IMR-90 (cell line): ENCODE data around the gene ARMS2. TPM values are rescaled to one million over a fixed set of nuclear protein-coding genes. Genes with fewer than 3 reads are reported as not detected.
A peak's percentile ranks its signal among the peaks of the same experiment; 100 is the strongest.

Experiments used
- ATAC-seq: fragments of 200-7000 bp; cut with Tn5 transposase; 2 replicates; pipeline ENCODE4 v1.9.1; 2020; ENCODE audit warnings: low read depth, mild to moderate bottlenecking, moderate library complexity
- BruUV-seq: library from RNA; stranded (reverse); fragments of 400-500 nt; replicated peaks from 2 replicates; lab custom pipeline; 2021; lab: Mats Ljungman, UMichigan
- CTCF ChIA-PET: fragments of 300-600 bp; formaldehyde crosslinking; extraction: SDS; loops from one replicate; lab custom pipeline; 2021; ENCODE audit warnings: antibody characterized with exemption; lab: Yijun Ruan, JAX
- POLR2A ChIA-PET: fragments of 300-600 bp; sonication (Branson Sonifier 250); formaldehyde crosslinking; loops from one replicate; lab custom pipeline; 2022; ENCODE audit warnings: antibody characterized with exemption; ENCODE audit not compliant: unreplicated experiment; lab: Charles Lee
- DNase-seq: peaks from one replicate; pipeline ENCODE4 v3.0.0; 2013
- H2AFZ ChIP-seq: replicated peaks from 2 replicates; pipeline ENCODE3; 2013; ENCODE audit warnings: low read length, mild to moderate bottlenecking; ENCODE audit not compliant: poor library complexity
- H2AK5ac ChIP-seq: 2 replicates; pipeline ENCODE4 v1.6.1; 2013; ENCODE audit warnings: low read depth, low read length, inconsistent platforms
- H2AK9ac ChIP-seq: replicated peaks from 2 replicates; pipeline ENCODE3; 2013; ENCODE audit warnings: mild to moderate bottlenecking, low read depth, low read length, moderate library complexity; ENCODE audit not compliant: poor library complexity
- H2BK120ac ChIP-seq: 2 replicates; pipeline ENCODE4 v1.6.1; 2013; ENCODE audit warnings: low read depth, low read length, inconsistent platforms
- H2BK15ac ChIP-seq: 3 replicates; pipeline ENCODE4 v1.6.1; 2013; ENCODE audit warnings: low read depth, low read length, inconsistent platforms
- H2BK20ac ChIP-seq: 2 replicates; pipeline ENCODE4 v1.6.1; 2013; ENCODE audit warnings: low read depth, mild to moderate bottlenecking, inconsistent platforms, low read length, moderate library complexity
- H2BK5ac ChIP-seq: 2 replicates; pipeline ENCODE4 v1.6.1; 2013; ENCODE audit warnings: mild to moderate bottlenecking, low read depth, low read length, inconsistent platforms; ENCODE audit not compliant: poor library complexity, severe bottlenecking
- H3K14ac ChIP-seq: replicated peaks from 2 replicates; pipeline ENCODE4 v1.6.1; 2013; ENCODE audit warnings: low read depth, low read length, inconsistent platforms
- H3K18ac ChIP-seq: 2 replicates; pipeline ENCODE4 v1.6.1; 2013; ENCODE audit warnings: low read depth, low read length, control low read depth
- H3K23ac ChIP-seq: 2 replicates; pipeline ENCODE4 v1.6.1; 2013; ENCODE audit warnings: low read depth, low read length, inconsistent platforms
- H3K27ac ChIP-seq: 2 replicates; pipeline ENCODE4 v1.5.1; 2013; ENCODE audit warnings: mild to moderate bottlenecking, control low read depth, low read length; ENCODE audit not compliant: insufficient read depth
- H3K27me3 ChIP-seq: 2 replicates; pipeline ENCODE4 v1.6.1; 2013; ENCODE audit warnings: low read length; ENCODE audit not compliant: control insufficient read depth, insufficient read depth
- H3K36me3 ChIP-seq: 2 replicates; pipeline ENCODE4 v1.6.1; 2013; ENCODE audit warnings: low read length, mixed read lengths; ENCODE audit not compliant: control insufficient read depth, insufficient read depth
- H3K4ac ChIP-seq: 2 replicates; pipeline ENCODE4 v1.6.1; 2013; ENCODE audit warnings: low read depth, low read length, inconsistent platforms
- H3K4me1 ChIP-seq: 2 replicates; pipeline ENCODE4 v1.6.1; 2013; ENCODE audit warnings: low read length, mixed read lengths; ENCODE audit not compliant: control insufficient read depth, insufficient read depth
- H3K4me2 ChIP-seq: 2 replicates; pipeline ENCODE4 v1.6.1; 2013; ENCODE audit warnings: low read depth, mild to moderate bottlenecking, control low read depth, low read length, moderate library complexity
- H3K4me3 ChIP-seq: 2 replicates; pipeline ENCODE4 v1.5.1; 2013; ENCODE audit warnings: low read depth, mild to moderate bottlenecking, control low read depth, low read length, moderate library complexity; ENCODE audit not compliant: insufficient read depth
- H3K56ac ChIP-seq: 2 replicates; pipeline ENCODE4 v1.6.1; 2013; ENCODE audit warnings: low read length, inconsistent platforms; ENCODE audit not compliant: insufficient read depth; ENCODE audit errors: extremely low read depth
- H3K79me1 ChIP-seq, 2 experiments: 2 replicates each; pipeline ENCODE4 v1.6.1; 2013; ENCODE audit warnings: low read length in 2 of 2, inconsistent platforms in 1 of 2, low read depth in 1 of 2
- H3K9ac ChIP-seq: 2 replicates; pipeline ENCODE4 v1.6.1; 2013; ENCODE audit warnings: low read depth, low read length, control low read depth
- H3K9me1 ChIP-seq: 2 replicates; pipeline ENCODE4 v1.6.1; 2013; ENCODE audit warnings: low read length, inconsistent platforms; ENCODE audit not compliant: insufficient read depth
- H3K9me3 ChIP-seq: 2 replicates; pipeline ENCODE4 v1.6.1; 2013; ENCODE audit warnings: low read length; ENCODE audit not compliant: control insufficient read depth, insufficient read depth
- H4K20me1 ChIP-seq: 2 replicates; pipeline ENCODE4 v1.6.1; 2013; ENCODE audit warnings: low read length, inconsistent platforms; ENCODE audit not compliant: insufficient read depth
- H4K5ac ChIP-seq: 2 replicates; pipeline ENCODE4 v1.6.1; 2013; ENCODE audit warnings: mild to moderate bottlenecking, low read depth, low read length, control low read depth
- H4K8ac ChIP-seq, 2 experiments: 2 replicates each; pipeline ENCODE4 v1.6.1; 2013; ENCODE audit warnings: low read depth in 2 of 2, low read length in 2 of 2, control low read depth in 1 of 2, inconsistent platforms in 1 of 2
- H4K91ac ChIP-seq: 2 replicates; pipeline ENCODE4 v1.6.1; 2013; ENCODE audit warnings: low read depth, low read length, inconsistent platforms; ENCODE audit not compliant: insufficient read depth
- BHLHE40 ChIP-seq: fragments of 150-350 bp; IDR thresholded peaks from 2 replicates; pipeline ENCODE4 v1.6.1; 2016; ENCODE audit warnings: mild to moderate bottlenecking, low read depth, low read length
- CEBPB ChIP-seq: IDR thresholded peaks from 2 replicates; pipeline ENCODE4 v1.6.1; 2012; ENCODE audit warnings: low read depth, low read length, improper control_type of control experiment
- CHD1 ChIP-seq: IDR thresholded peaks from 2 replicates; pipeline ENCODE4 v1.6.1; 2012; ENCODE audit warnings: low read depth, low read length, improper control_type of control experiment
- FOS ChIP-seq: fragments of 150-350 bp; IDR thresholded peaks from 2 replicates; pipeline ENCODE4 v1.6.1; 2016; ENCODE audit warnings: low read depth, low read length
- MAFK ChIP-seq: IDR thresholded peaks from 2 replicates; pipeline ENCODE4 v1.6.1; 2012; ENCODE audit warnings: low read depth, low read length, improper control_type of control experiment
- MAZ ChIP-seq: IDR thresholded peaks from 2 replicates; pipeline ENCODE4 v1.6.1; 2012; ENCODE audit warnings: low read depth, mild to moderate bottlenecking, low read length, improper control_type of control experiment, moderate library complexity, borderline replicate concordance
- MXI1 ChIP-seq: IDR thresholded peaks from 2 replicates; pipeline ENCODE4 v1.6.1; 2012; ENCODE audit warnings: low read depth, mild to moderate bottlenecking, low read length, moderate library complexity, borderline replicate concordance
- NFE2L2 ChIP-seq: fragments of 150-350 bp; IDR thresholded peaks from 2 replicates; pipeline ENCODE4 v1.6.1; 2016; ENCODE audit warnings: low read depth, mild to moderate bottlenecking, low read length
- POLR2A ChIP-seq: IDR thresholded peaks from 2 replicates; pipeline ENCODE4 v1.6.1; 2012; ENCODE audit warnings: mild to moderate bottlenecking, low read depth, low read length
- RAD21 ChIP-seq: IDR thresholded peaks from 2 replicates; pipeline ENCODE4 v1.6.1; 2012; ENCODE audit warnings: low read length, improper control_type of control experiment
- RCOR1 ChIP-seq: IDR thresholded peaks from 2 replicates; pipeline ENCODE4 v1.6.1; 2012; ENCODE audit warnings: mild to moderate bottlenecking, low read length, improper control_type of control experiment; ENCODE audit not compliant: insufficient replicate concordance
- SMC3 ChIP-seq: fragments of 150-350 bp; IDR thresholded peaks from 2 replicates; pipeline ENCODE4 v1.6.1; 2016; ENCODE audit warnings: low read depth, mild to moderate bottlenecking, antibody characterized with exemption, low read length, moderate library complexity
- WGBS, 2 experiments: methylation state at CpG; one replicate each; pipeline versions ENCODE4 v1.1.5 to v1.1.7; 2013; ENCODE audit warnings: missing lambda C conversion rate in 2 of 2; ENCODE audit not compliant: insufficient read length in 1 of 2; ENCODE audit errors: extremely low coverage in 2 of 2; 5-methylcytosine and 5-hydroxymethylcytosine counted together
- dilution Hi-C: fragments of 300-500 bp; cut with HindIII; formaldehyde crosslinking; loops from one replicate; pipeline ENCODE4 v1.14.3; 2018; ENCODE audit warnings: low sequenced_read_pairs; ENCODE audit not compliant: unreplicated experiment
- in situ Hi-C: fragments of 300-500 bp; cut with MboI; formaldehyde crosslinking; loops from 3 replicates; pipeline ENCODE4 v1.14.3; 2019; ENCODE audit warnings: low sequenced_read_pairs, inconsistent platforms, mixed read lengths
- intact Hi-C: fragments of 100-400 bp; cut with micrococcal nuclease; formaldehyde crosslinking; loops from 2 replicates; pipeline ENCODE4 v1.10.0; 2022
- polyA plus RNA-seq, 3 experiments: library from polyadenylated mRNA; depleted of rRNA; stranded (reverse); fragments of >200 nt; gene quantifications; 2 replicates each; pipeline ENCODE4 v1.2.3, GENCODE V29; 2012; ENCODE audit warnings: low replicate concordance in 1 of 3
- total RNA-seq: library from RNA; depleted of rRNA; stranded (reverse); fragments of >200 nt; gene quantifications from 2 replicates; pipeline ENCODE4 v1.2.3, GENCODE V29; 2012
- TF ChIP-seq, protein P1 (sequence below): fragments of 150-350 bp; IDR thresholded peaks from 2 replicates; pipeline ENCODE4 v1.6.1; 2016; ENCODE audit warnings: low read depth, mild to moderate bottlenecking, low read length, moderate library complexity, borderline replicate concordance
- TF ChIP-seq, protein P2 (sequence below): conservative IDR thresholded peaks from 2 replicates; pipeline ENCODE4 v1.5.1; 2012; ENCODE audit warnings: mild to moderate bottlenecking, low read depth, low read length, improper control_type of control experiment
- TF ChIP-seq, protein P3 (sequence below): fragments of 150-350 bp; IDR thresholded peaks from 2 replicates; pipeline ENCODE4 v1.6.1; 2017; ENCODE audit warnings: mild to moderate bottlenecking, antibody characterized with exemption, low read length, low read depth

The ARMS2 gene
- total and polyA plus RNA-seq, 2 of the 4 experiments (the other 2 are of a cell fraction), result not detected

DNA sequence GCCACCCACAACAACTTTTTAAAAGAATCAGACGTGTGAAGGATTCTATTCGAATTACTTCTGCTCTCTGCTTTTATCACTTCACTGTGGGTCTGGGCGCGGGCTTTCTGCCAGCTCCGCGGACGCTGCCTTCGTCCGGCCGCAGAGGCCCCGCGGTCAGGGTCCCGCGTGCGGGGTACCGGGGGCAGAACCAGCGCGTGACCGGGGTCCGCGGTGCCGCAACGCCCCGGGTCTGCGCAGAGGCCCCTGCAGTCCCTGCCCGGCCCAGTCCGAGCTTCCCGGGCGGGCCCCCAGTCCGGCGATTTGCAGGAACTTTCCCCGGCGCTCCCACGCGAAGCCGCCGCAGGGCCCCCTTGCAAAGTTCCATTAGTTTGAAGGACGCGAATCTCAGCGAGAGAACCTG is 6.4 kb downstream of the ARMS2 start:
- intact Hi-C loops, result loop anchor here (1.0 to 5.0 kb wide), 2 partner anchors 8 to 86 kb away; no protein-coding TSS in a partner anchor
- H3K9me1 ChIP-seq, result 0 out of 2 replicates have a peak, but pooled peaks cover 6% of the 10 kb centered on the region
- no peak overlapping the region; the same call in 1 of the 2 replicates for H3K18ac ChIP-seq
- no peak for DNase-seq
- 2% methylated on average over 31 of the region's 40 CpGs; no CpG with 5 or more reads in 1 of the 2 experiments for WGBS, 2 experiments
- peak overlapping the region; percentile 89 for H2AFZ ChIP-seq
- 0 out of 2 replicates have a peak overlapping the region, but pooled peaks have one; percentile 15 for H2BK20ac ChIP-seq
- H4K8ac ChIP-seq, result peak overlapping the region in 1 of 2 experiments; percentile 63; a peak in 2 of 4 replicates
- peak overlapping the region; percentile 52 for H3K4me3 ChIP-seq
- H3K36me3 ChIP-seq, result no peaks in the 10 kb centered on the region; the same call in 1 of the 2 replicates
- no peak overlapping the region; the same call in 1 of the 2 replicates for H4K91ac ChIP-seq
- H2AK5ac ChIP-seq, result no peak overlapping the region; the same call in 1 of the 2 replicates
- CTCF ChIA-PET, result no interaction called here
- H3K4ac ChIP-seq, result no peak overlapping the region
- POLR2A ChIA-PET, result interaction anchor here (0.7 kb wide), 1 partner anchor 32 kb away, joined by 8 read pairs; no protein-coding TSS in a partner anchor
- no peak; the same call in 1 of the 2 replicates for ATAC-seq
- peak overlapping the region; percentile 32 for H3K27ac ChIP-seq
- H3K14ac ChIP-seq, result no peak overlapping the region
- H2BK5ac ChIP-seq, result peak overlapping the region; percentile 28
- H3K23ac ChIP-seq, result no peak overlapping the region
- no peaks in the 10 kb centered on the region for H3K9me3 ChIP-seq
- in situ Hi-C loops, result loop anchor here (10.0 kb wide), 1 partner anchor 336 kb away; no protein-coding TSS in a partner anchor
- peaks cover 12% of the 10 kb centered on the region for H3K4me1 ChIP-seq
- no peak overlapping the region for H2AK9ac ChIP-seq
- H2BK15ac ChIP-seq, result no peak overlapping the region; the same call in 2 of the 3 replicates
- BruUV-seq, result no TSS peak
- peaks cover 2 to 16% of the 10 kb centered on the region in 2 experiments; a peak in 3 of 4 replicates for H3K79me1 ChIP-seq
- dilution Hi-C loops, result no loop called here
- peak overlapping the region; percentile 78 for H3K4me2 ChIP-seq
- H3K27me3 ChIP-seq, result peaks cover 2% of the 10 kb centered on the region
- peak overlapping the region; percentile 62; the same call in 1 of the 2 replicates for H4K5ac ChIP-seq
- peaks cover 7% of the 10 kb centered on the region; the same call in 1 of the 2 replicates for H4K20me1 ChIP-seq
- no peak overlapping the region; the same call in 1 of the 2 replicates for H3K56ac ChIP-seq
- no peak overlapping the region for H2BK120ac ChIP-seq
- peak overlapping the region; percentile 65 for H3K9ac ChIP-seq
- TF ChIP-seq NFE2L2, result no peak
- TF ChIP-seq SMC3, result no peak
- no peak for TF ChIP-seq BHLHE40
- no peak for TF ChIP-seq FOS
- TF ChIP-seq MAZ, result no peak
- TF ChIP-seq RCOR1, result no peak
- TF ChIP-seq CHD1, result no peak
- no peak for TF ChIP-seq MXI1
- TF ChIP-seq, protein P1, sequence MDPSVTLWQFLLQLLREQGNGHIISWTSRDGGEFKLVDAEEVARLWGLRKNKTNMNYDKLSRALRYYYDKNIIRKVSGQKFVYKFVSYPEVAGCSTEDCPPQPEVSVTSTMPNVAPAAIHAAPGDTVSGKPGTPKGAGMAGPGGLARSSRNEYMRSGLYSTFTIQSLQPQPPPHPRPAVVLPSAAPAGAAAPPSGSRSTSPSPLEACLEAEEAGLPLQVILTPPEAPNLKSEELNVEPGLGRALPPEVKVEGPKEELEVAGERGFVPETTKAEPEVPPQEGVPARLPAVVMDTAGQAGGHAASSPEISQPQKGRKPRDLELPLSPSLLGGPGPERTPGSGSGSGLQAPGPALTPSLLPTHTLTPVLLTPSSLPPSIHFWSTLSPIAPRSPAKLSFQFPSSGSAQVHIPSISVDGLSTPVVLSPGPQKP, result no peak
- TF ChIP-seq MAFK, result no peak
- TF ChIP-seq, protein P2, sequence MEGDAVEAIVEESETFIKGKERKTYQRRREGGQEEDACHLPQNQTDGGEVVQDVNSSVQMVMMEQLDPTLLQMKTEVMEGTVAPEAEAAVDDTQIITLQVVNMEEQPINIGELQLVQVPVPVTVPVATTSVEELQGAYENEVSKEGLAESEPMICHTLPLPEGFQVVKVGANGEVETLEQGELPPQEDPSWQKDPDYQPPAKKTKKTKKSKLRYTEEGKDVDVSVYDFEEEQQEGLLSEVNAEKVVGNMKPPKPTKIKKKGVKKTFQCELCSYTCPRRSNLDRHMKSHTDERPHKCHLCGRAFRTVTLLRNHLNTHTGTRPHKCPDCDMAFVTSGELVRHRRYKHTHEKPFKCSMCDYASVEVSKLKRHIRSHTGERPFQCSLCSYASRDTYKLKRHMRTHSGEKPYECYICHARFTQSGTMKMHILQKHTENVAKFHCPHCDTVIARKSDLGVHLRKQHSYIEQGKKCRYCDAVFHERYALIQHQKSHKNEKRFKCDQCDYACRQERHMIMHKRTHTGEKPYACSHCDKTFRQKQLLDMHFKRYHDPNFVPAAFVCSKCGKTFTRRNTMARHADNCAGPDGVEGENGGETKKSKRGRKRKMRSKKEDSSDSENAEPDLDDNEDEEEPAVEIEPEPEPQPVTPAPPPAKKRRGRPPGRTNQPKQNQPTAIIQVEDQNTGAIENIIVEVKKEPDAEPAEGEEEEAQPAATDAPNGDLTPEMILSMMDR, result no peak
- no peak for TF ChIP-seq CEBPB
- no peak for TF ChIP-seq POLR2A
- no peak for TF ChIP-seq RAD21
- TF ChIP-seq, protein P3, sequence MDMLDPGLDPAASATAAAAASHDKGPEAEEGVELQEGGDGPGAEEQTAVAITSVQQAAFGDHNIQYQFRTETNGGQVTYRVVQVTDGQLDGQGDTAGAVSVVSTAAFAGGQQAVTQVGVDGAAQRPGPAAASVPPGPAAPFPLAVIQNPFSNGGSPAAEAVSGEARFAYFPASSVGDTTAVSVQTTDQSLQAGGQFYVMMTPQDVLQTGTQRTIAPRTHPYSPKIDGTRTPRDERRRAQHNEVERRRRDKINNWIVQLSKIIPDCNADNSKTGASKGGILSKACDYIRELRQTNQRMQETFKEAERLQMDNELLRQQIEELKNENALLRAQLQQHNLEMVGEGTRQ, result no peak
